ENCODE data around the gene MICU1. TPM values are rescaled to one million over a fixed set of nuclear protein-coding genes. Genes with fewer than 3 reads are reported as not detected.
"Not testable (repeated sequence)": the region's sequence is repeated elsewhere in the genome, so short reads cannot be mapped to it uniquely, and the experiment has no call there.

The MICU1 gene, protein sequence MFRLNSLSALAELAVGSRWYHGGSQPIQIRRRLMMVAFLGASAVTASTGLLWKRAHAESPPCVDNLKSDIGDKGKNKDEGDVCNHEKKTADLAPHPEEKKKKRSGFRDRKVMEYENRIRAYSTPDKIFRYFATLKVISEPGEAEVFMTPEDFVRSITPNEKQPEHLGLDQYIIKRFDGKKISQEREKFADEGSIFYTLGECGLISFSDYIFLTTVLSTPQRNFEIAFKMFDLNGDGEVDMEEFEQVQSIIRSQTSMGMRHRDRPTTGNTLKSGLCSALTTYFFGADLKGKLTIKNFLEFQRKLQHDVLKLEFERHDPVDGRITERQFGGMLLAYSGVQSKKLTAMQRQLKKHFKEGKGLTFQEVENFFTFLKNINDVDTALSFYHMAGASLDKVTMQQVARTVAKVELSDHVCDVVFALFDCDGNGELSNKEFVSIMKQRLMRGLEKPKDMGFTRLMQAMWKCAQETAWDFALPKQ
- total RNA-seq: 10 to 100 TPM; 36.6 to 37.6 TPM

DNA sequence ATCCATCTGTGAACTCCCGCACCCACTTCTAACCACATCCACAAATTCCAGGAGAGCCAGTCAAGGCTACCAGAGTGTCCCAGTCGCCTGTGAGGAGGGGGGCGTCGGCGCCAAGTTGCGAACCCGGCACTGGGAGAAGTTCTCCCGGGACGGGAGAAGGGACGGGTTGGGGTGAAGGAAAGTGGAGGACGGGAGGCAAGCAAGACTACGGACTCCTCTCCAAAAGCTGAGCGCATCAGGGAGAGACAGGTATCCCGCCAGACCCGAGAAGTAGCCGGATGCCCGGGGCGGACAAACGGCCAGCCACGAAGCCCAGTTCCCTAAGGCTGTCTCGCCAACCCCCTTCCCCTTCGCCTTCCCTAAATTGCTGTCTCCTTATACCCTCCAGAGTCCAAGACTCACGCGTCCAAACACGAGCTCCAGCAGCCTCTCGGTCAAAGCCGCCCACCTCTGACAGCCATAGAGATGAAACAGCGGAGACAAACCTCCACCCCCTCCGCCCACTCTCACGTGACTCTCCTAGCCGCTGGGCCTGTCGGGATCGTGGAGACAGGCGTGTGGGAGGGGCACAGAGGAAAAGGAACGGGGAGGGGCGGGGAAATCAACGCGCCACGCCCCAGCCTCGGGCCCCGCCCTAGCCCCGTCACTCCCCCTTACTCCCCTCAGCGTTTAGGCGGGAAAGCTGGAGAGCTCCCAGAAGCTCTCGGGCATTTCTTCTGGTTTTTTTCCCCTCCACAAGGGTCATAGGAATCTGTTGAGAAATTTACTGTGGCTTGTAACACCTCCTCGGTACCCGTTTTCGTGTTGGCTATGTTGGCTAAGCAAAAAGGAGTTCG is at the start of gene MICU1:
TSS of gene MICU1 (minus strand) at position 472 of the 836 bp plus-strand sequence. CDS start 59,286 bp downstream, outside the sequence.
- peak within 1 kb of the TSS; percentile 87 to 100 for H3K4me3 Mint-ChIP-seq
- peaks cover 4% of the 10 kb centered on the region in 2 donors for H3K36me3 Mint-ChIP-seq (ENCODE audit: insufficient read depth in 2 of 2)
- DNase-seq: peak; percentile 95 to 97
- peak within 1 kb of the TSS; percentile 11 for H3K27ac Mint-ChIP-seq
- peaks cover 14% of the 10 kb centered on the region for H3K4me1 Mint-ChIP-seq (ENCODE audit: low read depth)
- H3K9me3 Mint-ChIP-seq: no peaks in the 10 kb centered on the region
- no peaks in the 10 kb centered on the region for H3K27me3 Mint-ChIP-seq (ENCODE audit: low read depth)
- ATAC-seq (replicated peaks in 1 of 2): peak; percentile 98

DNA sequence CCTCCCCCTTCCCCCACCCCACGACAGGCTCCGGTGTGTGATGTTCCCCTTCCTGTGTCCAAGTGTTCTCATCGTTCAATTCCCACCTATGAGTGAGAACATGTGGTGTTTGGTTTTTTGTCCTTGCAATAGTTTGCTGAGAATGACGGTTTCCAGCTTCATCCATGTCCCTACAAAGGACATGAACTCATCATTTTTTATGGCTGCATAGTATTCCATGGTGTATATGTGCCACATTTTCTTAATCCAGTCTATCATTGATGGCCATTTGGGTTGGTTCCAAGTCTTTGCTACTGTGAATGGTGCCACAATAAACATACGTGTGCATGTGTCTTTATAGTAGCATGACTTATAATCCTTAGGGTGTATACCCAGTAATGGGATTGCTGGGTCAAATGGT is 48.3 kb upstream of the MICU1 start:
- H3K4me1 Mint-ChIP-seq (ENCODE audit: low read depth): peaks cover 10% of the 10 kb centered on the region
- H3K27me3 Mint-ChIP-seq (ENCODE audit: low read depth); ATAC-seq (replicated peaks in 1 of 2); H3K36me3 Mint-ChIP-seq (ENCODE audit: insufficient read depth in 2 of 2); H3K27ac Mint-ChIP-seq; DNase-seq; H3K4me3 Mint-ChIP-seq; H3K9me3 Mint-ChIP-seq: not testable (repeated sequence)

DNA sequence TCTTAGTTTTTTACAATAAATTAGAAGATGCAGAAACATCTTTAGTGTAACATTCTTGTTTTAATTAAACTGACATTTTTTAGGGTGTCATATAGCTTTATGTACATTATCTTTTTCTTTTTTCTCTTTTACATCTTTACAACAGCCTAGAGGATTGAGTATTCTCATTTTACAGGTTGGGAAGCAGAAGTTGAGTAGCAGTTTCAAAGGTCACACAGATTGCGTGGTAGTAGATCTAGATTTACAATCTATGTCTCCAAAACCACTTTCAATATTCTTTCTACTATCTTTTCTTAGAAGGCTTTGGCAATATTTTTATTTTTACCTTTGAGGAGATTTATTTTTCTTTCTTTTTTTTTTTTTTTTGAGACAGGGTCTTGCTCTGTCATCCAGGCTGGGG is 47.4 kb upstream of the MICU1 start:
- DNase-seq: no peak
- Mint-ChIP-seq H3K4me3 (no peak overlapping the region), H3K9me3 (peaks cover 0 to 2% of the 10 kb centered on the region in 2 donors), H3K27ac (no peak overlapping the region), H3K27me3 (ENCODE audit: low read depth) (peaks cover 9% of the 10 kb centered on the region), H3K4me1 (ENCODE audit: low read depth) (peaks cover 10% of the 10 kb centered on the region), H3K36me3 (ENCODE audit: insufficient read depth in 2 of 2) (no peaks in the 10 kb centered on the region)
- ATAC-seq (replicated peaks in 1 of 2): no peak

DNA sequence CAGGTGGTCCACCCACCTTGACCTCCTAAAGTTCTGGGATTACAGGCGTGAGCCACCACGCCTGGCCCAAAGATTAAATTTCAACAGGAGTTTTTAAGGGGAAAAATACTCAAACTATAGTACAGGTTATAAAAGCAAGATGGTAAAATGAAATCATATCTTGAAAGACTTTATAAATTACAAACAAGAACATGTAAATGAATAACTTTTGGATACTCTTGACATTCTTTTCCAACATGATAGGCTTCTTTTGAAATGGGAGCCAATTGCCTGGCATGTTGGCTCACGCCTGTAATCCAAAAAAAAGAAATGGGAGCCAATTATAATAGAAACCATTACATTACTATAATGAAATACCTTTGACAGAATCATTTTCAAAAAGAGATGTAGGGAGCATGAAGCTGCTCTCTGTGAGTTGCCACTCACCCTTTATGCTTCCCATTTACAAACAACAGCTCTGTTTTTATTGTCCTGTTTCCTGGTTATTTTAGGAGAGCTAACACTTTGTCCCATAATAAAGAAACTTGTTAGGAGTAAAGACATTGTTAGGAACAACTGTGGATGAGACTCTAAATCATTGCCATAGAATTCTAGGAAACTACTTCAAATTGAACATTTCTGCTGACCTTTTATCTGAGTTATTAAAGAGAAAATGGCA is 41.5 kb upstream of the MICU1 start:
- ATAC-seq (replicated peaks in 1 of 2): no peak
- Mint-ChIP-seq H3K27me3 (ENCODE audit: low read depth) (peaks cover 6% of the 10 kb centered on the region), H3K9me3 (no peaks in the 10 kb centered on the region), H3K4me3 (no peak overlapping the region), H3K36me3 (ENCODE audit: insufficient read depth in 2 of 2) (no peaks in the 10 kb centered on the region), H3K27ac (no peak overlapping the region), H3K4me1 (ENCODE audit: low read depth) (no peaks in the 10 kb centered on the region)
- no peak for DNase-seq

DNA sequence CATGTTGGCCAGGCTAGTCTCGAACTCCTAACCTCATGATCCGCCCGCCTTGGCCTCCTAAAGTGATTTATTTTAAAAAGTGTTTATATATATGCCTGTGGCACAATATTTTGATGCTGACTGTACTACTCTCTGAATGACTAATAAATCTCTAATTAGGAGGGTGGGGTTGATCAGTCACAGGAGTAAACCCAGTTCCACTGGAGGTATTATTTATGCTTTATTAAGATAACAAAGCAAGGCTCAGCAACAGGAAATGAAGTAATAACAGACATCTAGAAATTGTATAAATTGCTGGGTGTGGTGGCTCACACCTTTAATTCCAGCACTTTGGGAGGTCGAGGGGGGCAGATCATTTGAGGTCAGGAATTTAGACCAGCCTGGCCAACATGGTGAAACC is 40.0 kb upstream of the MICU1 start:
- ATAC-seq (replicated peaks in 1 of 2) (no peak), DNase-seq (no peak)
- Mint-ChIP-seq H3K27me3 (ENCODE audit: low read depth) (peaks cover 6% of the 10 kb centered on the region), H3K36me3 (ENCODE audit: insufficient read depth in 2 of 2) (no peaks in the 10 kb centered on the region), H3K27ac (no peak overlapping the region), H3K9me3 (no peaks in the 10 kb centered on the region), H3K4me3 (no peak overlapping the region), H3K4me1 (ENCODE audit: low read depth) (no peaks in the 10 kb centered on the region)

DNA sequence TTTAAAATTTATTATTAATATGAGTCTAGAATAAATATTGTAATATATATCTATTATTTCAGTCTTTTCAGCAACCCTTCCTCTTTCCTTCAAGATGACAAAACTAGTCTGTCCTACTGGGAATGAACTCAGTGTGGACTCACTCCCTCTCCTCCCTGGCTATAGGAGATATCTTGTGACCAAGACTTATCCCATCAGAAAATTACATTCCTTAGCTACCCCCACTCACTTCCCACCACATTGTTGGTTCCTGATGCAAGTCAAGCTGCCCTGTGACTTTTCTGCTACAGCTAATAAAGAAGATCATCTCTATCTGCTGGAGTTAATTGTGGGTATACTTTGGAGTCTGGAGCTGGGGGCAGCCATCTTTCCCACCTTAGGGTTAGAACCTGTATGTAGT is 38.1 kb upstream of the MICU1 start:
- Mint-ChIP-seq H3K36me3 (ENCODE audit: insufficient read depth in 2 of 2) (no peaks in the 10 kb centered on the region), H3K9me3 (no peaks in the 10 kb centered on the region), H3K27ac (no peak overlapping the region), H3K27me3 (ENCODE audit: low read depth) (peaks cover 6% of the 10 kb centered on the region), H3K4me1 (ENCODE audit: low read depth) (no peaks in the 10 kb centered on the region), H3K4me3 (no peak overlapping the region)
- no peak for DNase-seq
- no peak for ATAC-seq (replicated peaks in 1 of 2)

DNA sequence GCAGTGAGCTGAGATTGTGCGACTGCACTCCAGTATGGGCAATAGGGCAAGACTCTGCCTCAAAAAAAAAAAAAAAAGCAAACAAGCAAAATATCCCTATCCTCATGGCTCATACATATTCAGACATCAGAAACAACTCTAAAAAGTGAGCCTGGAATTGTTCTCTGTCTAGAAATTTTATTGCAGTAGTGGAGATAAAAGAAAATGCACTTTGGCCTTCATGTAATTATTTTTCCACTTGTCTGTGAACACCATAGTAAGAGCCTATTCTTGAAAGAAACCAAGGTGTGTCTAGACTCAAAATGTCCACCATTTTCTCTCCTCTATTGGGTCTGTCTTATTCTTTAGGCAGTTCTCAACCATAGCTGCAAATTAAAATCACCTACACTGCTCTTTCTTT is 35.6 kb upstream of the MICU1 start:
- no peaks in the 10 kb centered on the region for H3K27me3 Mint-ChIP-seq (ENCODE audit: low read depth)
- H3K9me3 Mint-ChIP-seq: no peaks in the 10 kb centered on the region
- H3K4me3 Mint-ChIP-seq: no peak overlapping the region
- no peaks in the 10 kb centered on the region for H3K36me3 Mint-ChIP-seq (ENCODE audit: insufficient read depth in 2 of 2)
- ATAC-seq (replicated peaks in 1 of 2): no peak
- H3K4me1 Mint-ChIP-seq (ENCODE audit: low read depth): no peaks in the 10 kb centered on the region
- H3K27ac Mint-ChIP-seq: no peak overlapping the region
- DNase-seq: no peak

DNA sequence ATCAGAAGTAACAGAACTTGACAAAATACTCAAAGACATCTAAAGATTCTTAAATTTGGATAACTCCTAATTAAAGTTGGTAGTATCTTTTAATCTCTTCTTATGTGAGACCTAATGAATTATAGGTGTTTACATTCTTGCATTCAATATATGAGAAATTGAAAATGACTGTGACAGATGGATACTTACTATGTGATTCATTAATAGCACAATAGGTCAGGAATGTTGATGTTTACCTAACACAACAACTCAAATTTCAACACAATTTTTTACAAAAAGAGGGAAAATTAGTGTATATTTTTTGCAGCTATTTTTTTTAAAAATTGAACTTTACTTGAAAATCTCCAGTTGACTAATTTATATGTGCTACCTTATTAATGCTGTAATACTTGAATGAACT is 34.3 kb upstream of the MICU1 start:
- Mint-ChIP-seq H3K9me3 (no peaks in the 10 kb centered on the region), H3K36me3 (ENCODE audit: insufficient read depth in 2 of 2) (no peaks in the 10 kb centered on the region), H3K27me3 (ENCODE audit: low read depth) (no peaks in the 10 kb centered on the region), H3K4me3 (no peak overlapping the region), H3K4me1 (ENCODE audit: low read depth) (no peaks in the 10 kb centered on the region), H3K27ac (no peak overlapping the region)
- DNase-seq: no peak
- ATAC-seq (replicated peaks in 1 of 2): no peak

DNA sequence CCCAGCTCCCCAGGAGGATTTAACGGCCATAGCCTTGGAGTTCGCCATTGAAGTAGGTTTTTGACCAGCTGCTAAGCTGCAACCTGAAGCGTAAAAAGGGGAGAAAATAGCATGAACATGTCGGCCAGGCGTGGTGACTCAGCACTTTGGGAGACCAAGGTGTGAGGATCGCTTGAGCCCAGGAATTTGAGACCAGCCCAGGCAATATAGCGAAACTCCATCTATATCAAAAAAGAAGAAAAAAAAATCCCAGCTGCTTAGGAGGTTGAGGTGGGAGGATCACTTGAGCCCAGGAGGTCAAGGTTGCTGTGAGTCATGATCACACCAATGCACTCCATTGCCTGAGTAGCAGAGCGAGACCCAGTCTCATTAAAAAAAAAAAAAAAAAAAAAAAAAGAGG is 33.8 kb upstream of the MICU1 start:
- no peaks in the 10 kb centered on the region for H3K4me1 Mint-ChIP-seq (ENCODE audit: low read depth)
- H3K36me3 Mint-ChIP-seq (ENCODE audit: insufficient read depth in 2 of 2): no peaks in the 10 kb centered on the region
- ATAC-seq (replicated peaks in 1 of 2) (no peak), DNase-seq (no peak)
- H3K9me3 Mint-ChIP-seq: no peaks in the 10 kb centered on the region
- no peak overlapping the region for H3K4me3 Mint-ChIP-seq
- no peak overlapping the region for H3K27ac Mint-ChIP-seq
- no peaks in the 10 kb centered on the region for H3K27me3 Mint-ChIP-seq (ENCODE audit: low read depth)

DNA sequence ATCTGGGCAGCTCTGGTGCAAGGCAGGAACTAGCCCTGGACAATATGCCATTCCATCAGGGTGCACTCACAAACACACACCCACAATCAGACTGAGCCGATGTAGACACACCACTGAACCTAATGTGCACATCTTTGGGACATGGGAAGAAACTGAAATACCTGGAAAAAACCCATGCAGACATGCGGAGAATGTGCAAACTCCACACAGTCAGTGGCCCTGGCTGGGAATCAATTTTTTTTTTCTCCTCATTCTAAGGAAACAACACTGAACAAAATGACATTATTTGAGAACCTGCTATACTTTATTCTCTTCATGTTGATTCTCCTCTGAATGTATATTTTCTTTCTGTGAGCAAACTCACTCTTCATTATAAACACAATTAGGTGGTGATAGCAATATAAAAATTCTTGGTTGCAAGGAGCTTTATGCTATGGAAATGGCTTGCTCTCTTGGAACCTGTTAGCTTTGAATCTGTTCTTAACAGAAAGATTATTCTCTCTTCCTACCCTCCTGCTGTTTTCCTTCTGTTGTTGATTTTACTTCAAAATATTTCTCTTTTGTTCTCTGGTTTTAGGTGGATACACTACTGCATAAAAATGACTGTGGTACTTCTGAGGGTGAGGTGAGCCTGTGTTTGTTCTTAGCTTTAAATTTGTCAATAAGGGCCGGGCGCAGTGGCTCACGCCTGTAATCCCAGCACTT is 33.0 kb upstream of the MICU1 start:
- H3K36me3 Mint-ChIP-seq (ENCODE audit: insufficient read depth in 2 of 2): no peaks in the 10 kb centered on the region
- no peak overlapping the region for H3K4me3 Mint-ChIP-seq
- no peak for DNase-seq
- no peaks in the 10 kb centered on the region for H3K9me3 Mint-ChIP-seq
- no peak overlapping the region for H3K27ac Mint-ChIP-seq
- no peaks in the 10 kb centered on the region for H3K4me1 Mint-ChIP-seq (ENCODE audit: low read depth)
- peaks cover 3% of the 10 kb centered on the region for H3K27me3 Mint-ChIP-seq (ENCODE audit: low read depth)
- ATAC-seq (replicated peaks in 1 of 2): no peak

DNA sequence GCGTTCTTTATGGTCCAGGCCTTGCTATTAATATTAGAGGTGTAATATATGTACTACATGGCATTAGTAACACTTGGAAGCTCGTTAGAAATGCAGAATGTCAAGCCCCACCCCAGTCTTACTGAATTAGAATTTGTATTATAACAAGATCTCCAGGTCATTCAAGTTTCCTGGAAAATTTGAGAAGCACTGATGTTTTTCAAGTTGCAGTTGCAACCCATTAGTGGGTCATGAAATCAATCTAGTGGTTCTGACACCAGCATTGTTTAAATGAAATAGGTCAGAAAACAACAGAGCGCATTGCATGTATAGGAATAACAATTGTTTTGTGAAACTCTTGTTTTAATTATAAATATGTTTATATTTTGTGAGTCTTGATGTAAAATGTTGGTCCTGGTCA is 28.8 kb upstream of the MICU1 start:
- no peak overlapping the region for H3K27ac Mint-ChIP-seq
- ATAC-seq (replicated peaks in 1 of 2) (no peak), DNase-seq (no peak)
- H3K4me1 Mint-ChIP-seq (ENCODE audit: low read depth): no peaks in the 10 kb centered on the region
- no peaks in the 10 kb centered on the region for H3K9me3 Mint-ChIP-seq
- H3K27me3 Mint-ChIP-seq (ENCODE audit: low read depth): peaks cover 9% of the 10 kb centered on the region
- H3K4me3 Mint-ChIP-seq: no peak overlapping the region
- H3K36me3 Mint-ChIP-seq (ENCODE audit: insufficient read depth in 2 of 2): no peaks in the 10 kb centered on the region

DNA sequence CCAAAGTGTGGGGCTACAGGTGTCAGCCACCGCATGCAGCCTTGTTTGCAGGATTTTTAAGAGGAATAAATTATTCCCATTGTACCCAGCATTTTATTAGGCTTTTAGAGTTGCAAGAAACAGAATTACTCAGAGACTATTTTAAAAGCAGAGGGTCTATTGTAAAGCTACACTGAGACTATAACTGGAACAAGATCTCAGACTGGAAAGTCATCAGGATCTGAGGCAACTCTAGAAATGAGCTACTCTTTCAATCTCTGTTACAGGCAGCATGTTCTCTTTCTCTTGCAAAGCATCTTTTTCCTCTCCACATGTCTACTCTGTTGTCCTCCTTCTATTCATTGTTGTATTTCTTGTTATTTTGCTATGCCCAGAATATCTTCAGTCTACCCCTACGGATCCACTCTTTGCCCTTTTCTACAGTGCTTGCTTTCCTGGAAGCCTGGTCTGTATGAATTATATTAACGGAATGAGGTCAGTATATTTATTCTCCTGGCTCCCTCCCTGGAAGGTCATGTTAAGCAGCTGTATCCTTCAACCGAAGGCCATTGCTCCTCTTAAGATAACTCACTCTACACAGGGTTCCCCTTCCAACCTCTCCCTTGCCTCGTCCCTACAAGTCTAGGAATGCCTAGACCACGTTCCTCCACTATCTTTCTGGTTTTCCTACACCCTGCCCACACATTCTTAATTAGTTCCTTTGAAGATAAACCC is 27.7 kb upstream of the MICU1 start:
- H3K27ac Mint-ChIP-seq: no peak overlapping the region
- H3K36me3 Mint-ChIP-seq (ENCODE audit: insufficient read depth in 2 of 2): no peaks in the 10 kb centered on the region
- ATAC-seq (replicated peaks in 1 of 2): no peak
- H3K4me3 Mint-ChIP-seq: no peak overlapping the region
- no peaks in the 10 kb centered on the region for H3K4me1 Mint-ChIP-seq (ENCODE audit: low read depth)
- no peak for DNase-seq
- no peaks in the 10 kb centered on the region for H3K9me3 Mint-ChIP-seq
- peaks cover 9% of the 10 kb centered on the region for H3K27me3 Mint-ChIP-seq (ENCODE audit: low read depth)
